Measurements from ENCODE around the gene ROBO3.

The ROBO3 gene, protein sequence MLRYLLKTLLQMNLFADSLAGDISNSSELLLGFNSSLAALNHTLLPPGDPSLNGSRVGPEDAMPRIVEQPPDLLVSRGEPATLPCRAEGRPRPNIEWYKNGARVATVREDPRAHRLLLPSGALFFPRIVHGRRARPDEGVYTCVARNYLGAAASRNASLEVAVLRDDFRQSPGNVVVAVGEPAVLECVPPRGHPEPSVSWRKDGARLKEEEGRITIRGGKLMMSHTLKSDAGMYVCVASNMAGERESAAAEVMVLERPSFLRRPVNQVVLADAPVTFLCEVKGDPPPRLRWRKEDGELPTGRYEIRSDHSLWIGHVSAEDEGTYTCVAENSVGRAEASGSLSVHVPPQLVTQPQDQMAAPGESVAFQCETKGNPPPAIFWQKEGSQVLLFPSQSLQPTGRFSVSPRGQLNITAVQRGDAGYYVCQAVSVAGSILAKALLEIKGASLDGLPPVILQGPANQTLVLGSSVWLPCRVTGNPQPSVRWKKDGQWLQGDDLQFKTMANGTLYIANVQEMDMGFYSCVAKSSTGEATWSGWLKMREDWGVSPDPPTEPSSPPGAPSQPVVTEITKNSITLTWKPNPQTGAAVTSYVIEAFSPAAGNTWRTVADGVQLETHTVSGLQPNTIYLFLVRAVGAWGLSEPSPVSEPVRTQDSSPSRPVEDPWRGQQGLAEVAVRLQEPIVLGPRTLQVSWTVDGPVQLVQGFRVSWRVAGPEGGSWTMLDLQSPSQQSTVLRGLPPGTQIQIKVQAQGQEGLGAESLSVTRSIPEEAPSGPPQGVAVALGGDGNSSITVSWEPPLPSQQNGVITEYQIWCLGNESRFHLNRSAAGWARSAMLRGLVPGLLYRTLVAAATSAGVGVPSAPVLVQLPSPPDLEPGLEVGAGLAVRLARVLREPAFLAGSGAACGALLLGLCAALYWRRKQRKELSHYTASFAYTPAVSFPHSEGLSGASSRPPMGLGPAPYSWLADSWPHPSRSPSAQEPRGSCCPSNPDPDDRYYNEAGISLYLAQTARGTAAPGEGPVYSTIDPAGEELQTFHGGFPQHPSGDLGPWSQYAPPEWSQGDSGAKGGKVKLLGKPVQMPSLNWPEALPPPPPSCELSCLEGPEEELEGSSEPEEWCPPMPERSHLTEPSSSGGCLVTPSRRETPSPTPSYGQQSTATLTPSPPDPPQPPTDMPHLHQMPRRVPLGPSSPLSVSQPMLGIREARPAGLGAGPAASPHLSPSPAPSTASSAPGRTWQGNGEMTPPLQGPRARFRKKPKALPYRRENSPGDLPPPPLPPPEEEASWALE (N-terminal part only)

DNA sequence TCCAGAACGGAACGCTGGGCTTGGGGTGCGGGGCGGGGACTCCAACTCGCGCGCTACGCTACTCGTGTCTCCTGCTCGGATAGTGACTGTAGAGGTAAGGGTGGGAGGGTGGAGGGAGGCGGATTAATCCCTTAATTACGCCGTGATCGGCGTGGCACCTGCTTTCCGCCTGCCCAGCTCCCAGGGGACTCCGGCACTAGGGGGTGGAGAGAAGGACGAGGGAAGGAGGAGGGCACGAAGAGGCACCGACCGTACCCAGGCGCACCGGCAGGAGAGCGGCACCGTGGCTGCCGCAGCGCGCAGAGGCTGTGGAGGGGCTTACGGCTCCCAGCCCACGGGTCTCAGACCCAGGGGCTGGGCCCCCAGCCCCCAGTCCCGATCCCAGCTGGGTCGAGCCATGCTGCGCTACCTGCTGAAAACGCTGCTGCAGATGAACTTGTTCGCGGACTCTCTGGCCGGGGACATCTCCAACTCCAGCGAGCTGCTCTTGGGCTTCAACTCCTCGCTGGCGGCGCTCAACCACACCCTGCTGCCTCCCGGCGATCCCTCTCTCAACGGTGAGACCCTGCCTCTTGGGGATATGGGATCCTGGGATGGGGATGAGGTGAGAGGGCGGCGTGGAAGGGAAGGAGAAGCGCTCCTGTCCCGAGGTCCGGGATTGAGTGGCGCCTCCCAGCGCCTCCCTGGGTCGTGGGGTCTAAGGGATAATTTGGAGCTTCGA is at the start of gene ROBO3:
ROBO3 (plus strand) TSS at position 252 of the 721 bp plus-strand sequence; CDS start at position 398, 146 bp downstream.
- no peak for DNase-seq (ENCODE audit: low spot score)

GRCh38 chr11:124817036-124817435 is 48.2 kb upstream of the ROBO3 start:
- DNase-seq (ENCODE audit: low spot score): no peak

GRCh38 chr11:124821995-124822730 is 43.1 kb upstream of the ROBO3 start:
- DNase-seq (ENCODE audit: low spot score): no peak

DNA sequence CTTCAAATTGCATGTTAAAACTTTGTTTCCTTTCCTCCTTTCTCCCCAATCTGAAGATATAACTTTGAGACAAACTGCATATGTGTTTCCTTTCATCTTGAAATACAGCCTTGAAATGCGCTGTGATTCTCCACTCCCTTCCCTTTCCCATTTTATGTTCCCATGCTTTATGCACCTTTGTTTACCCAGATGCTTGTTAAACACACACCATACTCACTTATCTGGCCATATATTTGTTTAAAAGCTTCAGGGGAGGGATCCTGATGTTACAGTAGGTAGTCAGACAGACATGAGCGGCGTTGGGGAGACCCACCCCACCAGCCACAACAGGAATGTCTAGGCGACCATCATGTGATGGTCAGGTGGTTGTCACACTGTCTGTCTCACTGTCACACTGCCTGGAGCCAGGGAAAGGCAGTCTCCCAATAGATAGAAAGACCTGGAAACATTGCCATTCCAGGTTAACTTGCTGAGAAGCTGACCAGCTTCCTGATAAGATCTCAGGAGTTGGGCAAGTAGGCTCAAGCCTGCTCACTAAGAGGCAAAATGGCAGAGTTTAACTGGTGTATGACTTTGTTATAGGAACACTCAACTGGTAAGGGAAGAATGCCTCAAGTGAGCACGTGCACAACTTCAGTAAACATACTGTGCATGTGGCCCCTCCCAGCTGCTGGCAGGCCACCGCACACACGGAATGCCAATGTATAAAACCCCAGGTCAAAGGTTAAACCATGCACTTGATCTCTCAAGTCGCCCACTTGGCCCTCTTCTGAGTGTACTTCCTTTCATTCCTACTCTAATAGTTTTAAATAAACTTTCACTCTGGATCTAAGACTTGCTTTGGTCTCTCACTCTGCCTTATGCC is 41.5 kb upstream of the ROBO3 start:
- DNase-seq (ENCODE audit: low spot score): no peak

- DNase-seq (ENCODE audit: low spot score): no peak
Measured at GRCh38 chr11:124825876-124826275, 39.4 kb upstream of the ROBO3 start.

- DNase-seq (ENCODE audit: low spot score): no peak
Measured at GRCh38 chr11:124829986-124830385, 35.2 kb upstream of the ROBO3 start.

DNA sequence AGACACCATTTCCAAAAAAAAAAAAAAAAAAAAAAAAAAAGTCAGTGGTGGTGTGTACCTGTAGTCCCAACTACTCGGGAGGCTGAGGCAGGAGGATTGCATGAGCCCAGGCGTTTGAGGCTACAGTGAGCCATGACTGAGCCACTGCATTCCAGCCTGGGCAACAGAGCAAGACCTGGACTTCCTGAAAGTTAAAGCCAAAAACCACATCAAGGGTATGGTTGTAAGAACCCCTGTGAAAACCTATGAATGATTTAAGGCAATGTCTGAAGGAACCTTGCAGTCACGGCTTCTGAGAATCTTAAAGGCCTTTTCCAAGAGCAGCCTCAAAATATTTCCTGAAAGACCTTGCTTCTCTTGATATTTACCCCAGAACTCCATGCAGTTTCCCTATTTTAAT is 34.5 kb upstream of the ROBO3 start:
- DNase-seq (ENCODE audit: low spot score): no peak

DNA sequence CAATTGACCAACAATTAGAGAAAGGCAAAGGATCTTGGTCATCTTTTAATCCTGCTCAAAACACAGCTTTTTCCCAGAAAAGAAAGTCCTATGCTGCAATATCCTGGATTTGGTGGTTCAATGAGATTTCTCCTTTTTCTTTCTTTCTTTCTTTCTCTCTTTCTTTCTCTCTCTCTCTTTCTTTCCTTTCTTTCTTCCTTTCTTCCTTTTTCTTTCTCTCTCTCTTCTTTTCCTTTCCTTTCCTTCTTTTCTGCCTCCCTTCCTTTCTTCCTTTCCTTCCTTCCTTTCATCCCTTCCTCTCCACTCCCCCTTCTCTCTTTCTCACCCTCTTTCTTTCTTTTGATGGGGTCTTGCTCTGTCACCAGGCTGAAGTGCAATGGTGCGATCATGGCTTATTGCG is 33.3 kb upstream of the ROBO3 start:
- no peak for DNase-seq (ENCODE audit: low spot score)

- DNase-seq (ENCODE audit: low spot score): no peak
Measured at GRCh38 chr11:124832571-124832970, 32.7 kb upstream of the ROBO3 start.

DNA sequence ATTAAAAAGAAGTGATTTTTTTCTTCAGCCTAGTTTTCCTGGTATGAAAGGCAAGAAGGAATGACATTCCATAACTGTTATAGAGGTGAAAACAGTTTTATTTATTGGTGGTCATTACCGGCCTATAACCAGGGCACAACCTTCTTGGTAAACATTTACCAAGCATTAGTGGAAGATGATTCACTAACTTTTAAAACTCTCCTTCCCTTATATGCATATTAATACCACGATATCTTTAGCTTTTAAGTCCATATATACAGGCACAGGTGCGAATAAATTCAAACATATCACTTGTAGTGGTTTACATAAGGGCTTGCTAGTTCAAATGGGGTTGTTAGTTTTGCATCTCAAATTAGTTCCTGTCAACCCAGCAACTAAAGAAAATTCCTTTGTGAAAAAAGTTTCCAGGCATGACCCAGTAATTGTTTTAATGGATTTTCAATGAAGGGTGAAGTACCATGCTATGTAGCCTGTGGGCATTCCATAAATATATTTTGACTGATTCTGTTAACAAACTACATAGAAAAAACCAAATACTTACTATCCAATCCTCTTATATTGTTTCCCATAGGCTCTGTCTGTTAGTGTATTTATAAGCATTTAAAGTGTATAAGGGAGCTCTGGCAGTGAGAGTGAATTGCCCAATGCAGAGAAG is 30.6 kb upstream of the ROBO3 start:
- DNase-seq (ENCODE audit: low spot score): no peak

DNA sequence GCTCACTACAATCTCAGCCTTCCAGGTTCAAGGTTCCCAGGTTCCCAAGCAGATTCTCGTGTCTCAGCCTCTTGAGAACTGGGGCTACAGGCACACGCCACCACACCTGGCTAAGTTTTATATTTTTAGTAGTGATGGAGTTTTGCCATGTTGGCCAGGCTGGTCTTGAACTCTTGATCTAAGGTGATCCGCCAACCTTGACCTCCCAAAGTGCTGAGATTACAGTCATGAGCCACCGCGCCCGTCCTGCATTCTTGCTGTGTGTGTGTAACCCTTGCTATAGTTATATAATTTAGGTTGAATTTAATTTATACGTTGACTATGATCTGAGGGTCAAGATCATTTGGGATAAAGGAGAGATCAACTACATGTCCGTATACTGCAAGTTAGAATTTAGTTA is 29.3 kb upstream of the ROBO3 start:
- no peak for DNase-seq (ENCODE audit: low spot score)

GRCh38 chr11:124837491-124837856 is 27.8 kb upstream of the ROBO3 start:
- DNase-seq (ENCODE audit: low spot score): no peak

GRCh38 chr11:124838805-124839127 is 26.5 kb upstream of the ROBO3 start:
- no peak for DNase-seq (ENCODE audit: low spot score)

DNA sequence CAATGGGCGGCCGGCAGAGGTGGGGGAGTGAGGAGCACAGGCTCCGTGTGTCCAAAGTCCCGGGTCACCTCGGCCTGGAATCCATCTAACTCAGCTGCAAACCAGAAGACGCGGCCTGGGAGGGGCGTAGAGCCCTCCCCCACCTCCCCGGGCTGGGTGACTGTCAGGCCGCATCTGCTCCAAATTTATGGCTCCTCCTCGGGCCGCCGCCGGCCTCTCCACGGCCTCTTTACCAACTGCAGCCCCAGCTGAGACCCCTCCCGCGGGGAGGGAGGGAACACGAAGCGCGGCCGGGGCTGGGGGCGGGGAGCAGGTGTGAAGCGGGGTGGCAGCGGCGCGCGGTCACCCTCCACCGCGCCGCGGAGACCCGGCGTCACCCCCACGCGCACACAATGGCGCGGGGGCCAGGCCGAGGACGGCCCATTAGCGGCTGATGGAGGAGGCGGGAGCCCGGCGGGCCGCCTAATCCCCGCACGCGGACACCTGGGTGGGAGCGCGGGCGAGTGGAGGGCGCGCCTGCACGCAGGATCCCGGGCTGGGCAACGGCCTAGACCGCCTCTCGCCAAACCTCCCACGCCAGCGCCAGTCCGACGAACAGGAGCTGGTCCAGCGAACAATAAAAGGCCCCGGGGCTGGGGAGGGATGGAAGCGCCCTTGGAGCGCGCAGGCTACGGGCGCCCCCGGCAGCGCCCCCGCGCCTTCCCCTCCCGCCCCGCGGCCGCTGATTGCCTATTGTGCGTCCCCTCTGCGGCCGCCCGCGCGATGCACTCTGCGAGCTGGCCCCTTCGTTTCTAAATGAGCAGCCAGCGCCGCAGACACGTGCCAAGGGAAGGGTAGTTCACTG is 25.9 kb upstream of the ROBO3 start:
- DNase-seq (ENCODE audit: low spot score): no peak

- no peak for DNase-seq (ENCODE audit: low spot score)
Measured at GRCh38 chr11:124839972-124840621, 25.1 kb upstream of the ROBO3 start.

GRCh38 chr11:124840666-124841065 is 24.6 kb upstream of the ROBO3 start:
- no peak for DNase-seq (ENCODE audit: low spot score)

DNA sequence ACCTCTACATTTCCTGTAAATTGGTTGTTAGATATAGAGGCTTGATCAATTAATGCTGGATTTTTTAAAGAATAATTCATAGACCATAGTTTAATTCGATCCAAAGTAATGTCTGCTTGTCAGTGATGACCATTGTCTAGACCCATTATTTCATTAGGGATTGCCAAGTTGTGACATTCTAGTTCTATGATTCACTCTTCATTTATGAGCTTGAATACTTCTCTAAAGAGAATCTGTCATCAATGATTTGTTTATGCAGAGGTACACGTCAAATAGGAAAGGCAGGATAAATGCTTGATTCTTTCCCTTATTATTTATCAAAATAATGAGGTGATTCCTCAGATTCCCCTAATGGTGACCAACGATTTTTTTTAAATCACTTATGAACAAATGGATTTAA is 24.0 kb upstream of the ROBO3 start:
- no peak for DNase-seq (ENCODE audit: low spot score)

- DNase-seq (ENCODE audit: low spot score): no peak
Measured at GRCh38 chr11:124841840-124842239, 23.4 kb upstream of the ROBO3 start.
